HepG2 (cell line): ENCODE measurements around the gene TASOR. TPM values are rescaled to one million over a fixed set of nuclear protein-coding genes. Genes with fewer than 3 reads are reported as not detected.

Experiments
- ATAC-seq: fragments of 200-7000 bp; cut with Tn5 transposase; 3 replicates; pipeline ENCODE4 v1.9.1; 2020; ENCODE audit warnings: mild to moderate bottlenecking, moderate library complexity
- BruUV-seq: library from RNA; stranded (reverse); fragments of 400-500 nt; replicated peaks from 2 replicates; lab custom pipeline; 2021; lab: Mats Ljungman, UMichigan
- CTCF ChIA-PET: fragments of 300-600 bp; formaldehyde crosslinking; extraction: SDS; loops from one replicate; lab custom pipeline; 2021; ENCODE audit warnings: low total read pairs, inconsistent platforms, low intra/inter-chr PET ratio; lab: Yijun Ruan, JAX
- POLR2A ChIA-PET: fragments of 350-600 bp; sonication (Branson Sonifier 250); formaldehyde crosslinking; loops from one replicate; lab custom pipeline; 2020; ENCODE audit warnings: antibody characterized with exemption, inconsistent platforms; lab: Yijun Ruan, JAX
- DNase-seq: peaks from one replicate; pipeline ENCODE4 v3.0.0-alpha.2; 2015; ENCODE audit warnings: low spot score
- FAIRE-seq: peaks from 3 replicates; lab custom pipeline; 2011; peaks lifted over from hg19 to GRCh38; lab: Jason Lieb, UNC
- H2AFZ ChIP-seq: one replicate; pipeline ENCODE4 v1.6.1; 2011; ENCODE audit warnings: low read length, inconsistent platforms
- H3K27ac ChIP-seq: fragments of 300-600 bp; 3 replicates; pipeline ENCODE4 v1.8.0; 2011; ENCODE audit warnings: mixed run types, mild to moderate bottlenecking, mixed read lengths, low read length, inconsistent platforms; ENCODE audit not compliant: insufficient read depth; ENCODE audit errors: extremely low read length
- H3K27me3 ChIP-seq, 2 experiments: fragments of 200-600 bp in 1 of 2; 2 replicates in 1 of 2; 3 replicates in 1 of 2; pipeline versions ENCODE4 v1.6.0 to v1.8.0; 2011; ENCODE audit warnings: low read length in 2 of 2, mild to moderate bottlenecking in 2 of 2, moderate library complexity in 2 of 2, inconsistent platforms in 1 of 2; ENCODE audit not compliant: insufficient read depth in 2 of 2, control insufficient read depth in 1 of 2
- H3K36me3 ChIP-seq, 2 experiments: fragments of 200-600 bp in 1 of 2; replicated peaks in 1 of 2; 2 replicates in 1 of 2; 3 replicates in 1 of 2; pipeline versions ENCODE4 v1.5.1 to v1.8.0; 2011; ENCODE audit warnings: low read length in 2 of 2, inconsistent platforms in 1 of 2; ENCODE audit not compliant: insufficient read depth in 2 of 2, control insufficient read depth in 1 of 2
- H3K4me1 ChIP-seq: 2 replicates; pipeline ENCODE4 v1.5.1; 2012; ENCODE audit warnings: low read length, inconsistent platforms; ENCODE audit not compliant: insufficient read depth
- H3K4me2 ChIP-seq: 2 replicates; pipeline ENCODE4 v1.6.0; 2011; ENCODE audit warnings: low read depth, low read length, inconsistent platforms
- H3K4me3 ChIP-seq, 3 experiments: fragments of 200-600 bp in 1 of 3; sonication (generic), shearing (Covaris generic) in 1 of 3; replicated peaks in 1 of 3; 2 replicates each; pipeline ENCODE4 v1.5.1; 2011 to 2016; ENCODE audit warnings: low read length in 3 of 3, inconsistent platforms in 2 of 3, low read depth in 2 of 3, mild to moderate bottlenecking in 2 of 3, control low read depth in 1 of 3, mixed read lengths in 1 of 3; ENCODE audit not compliant: insufficient read depth in 1 of 3
- H3K79me2 ChIP-seq: one replicate; pipeline ENCODE4 v1.6.1; 2011; ENCODE audit warnings: low read length, inconsistent platforms; ENCODE audit not compliant: insufficient read depth
- H3K9ac ChIP-seq: 2 replicates; pipeline ENCODE4 v1.6.0; 2011; ENCODE audit warnings: mild to moderate bottlenecking, low read depth, low read length, inconsistent platforms; ENCODE audit not compliant: insufficient read depth
- H3K9me3 ChIP-seq: 2 replicates; pipeline ENCODE4 v1.5.1; 2012; ENCODE audit warnings: mild to moderate bottlenecking, low read length
- H4K20me1 ChIP-seq: 2 replicates; pipeline ENCODE4 v1.6.0; 2011; ENCODE audit warnings: inconsistent platforms, mild to moderate bottlenecking, low read length, moderate library complexity; ENCODE audit not compliant: insufficient read depth
- AKAP8 ChIP-seq: sonication (generic); formaldehyde crosslinking; IDR thresholded peaks from 2 replicates; pipeline ENCODE4 v1.5.1; 2020; ENCODE audit warnings: mild to moderate bottlenecking, missing genetic modification reagents
- ATF6 ChIP-seq: sonication (generic); formaldehyde crosslinking; conservative IDR thresholded peaks from 2 replicates; pipeline ENCODE4 v1.4.0; 2020; ENCODE audit warnings: missing genetic modification reagents
- EEA1 ChIP-seq: sonication (generic); formaldehyde crosslinking; IDR thresholded peaks from 2 replicates; pipeline ENCODE4 v1.5.1; 2020; ENCODE audit warnings: mild to moderate bottlenecking, missing genetic modification reagents, borderline replicate concordance
- EZH2 ChIP-seq: conservative IDR thresholded peaks from 2 replicates; pipeline ENCODE4 v1.6.1; 2012; ENCODE audit warnings: mild to moderate bottlenecking, low read depth, low read length, moderate library complexity
- HMG20A ChIP-seq: IDR thresholded peaks from 2 replicates; pipeline ENCODE4 v1.6.1; 2016; ENCODE audit warnings: borderline replicate concordance
- HNRNPLL ChIP-seq: fragments of 200-400 bp; formaldehyde crosslinking; IDR thresholded peaks from 2 replicates; pipeline ENCODE4 v1.6.1; 2017; ENCODE audit warnings: mild to moderate bottlenecking, low read depth, low read length; ENCODE audit not compliant: poor library complexity, severe bottlenecking
- KDM3A ChIP-seq: IDR thresholded peaks from 2 replicates; pipeline ENCODE4 v1.6.1; 2018; ENCODE audit warnings: low read depth, missing compliant biosample characterization
- MEF2D ChIP-seq: sonication (generic); formaldehyde crosslinking; IDR thresholded peaks from 2 replicates; pipeline ENCODE4 v1.5.1; 2020; ENCODE audit warnings: mild to moderate bottlenecking, missing genetic modification reagents
- PHF8 ChIP-seq: sonication (generic); formaldehyde crosslinking; IDR thresholded peaks from 2 replicates; pipeline ENCODE4 v1.5.0; 2020; ENCODE audit warnings: missing genetic modification reagents
- POGZ ChIP-seq: sonication (generic); formaldehyde crosslinking; IDR thresholded peaks from 2 replicates; pipeline ENCODE4 v1.4.0; 2020; ENCODE audit warnings: mild to moderate bottlenecking, missing genetic modification reagents
- SIX1 ChIP-seq: sonication (generic); formaldehyde crosslinking; IDR thresholded peaks from 2 replicates; pipeline ENCODE4 v1.4.0; 2020; ENCODE audit warnings: missing genetic modification reagents, borderline replicate concordance
- TP53 ChIP-seq: sonication (generic); formaldehyde crosslinking; conservative IDR thresholded peaks from 2 replicates; pipeline ENCODE4 v1.4.0; 2020; ENCODE audit warnings: missing genetic modification reagents
- YEATS2 ChIP-seq: sonication (generic); formaldehyde crosslinking; IDR thresholded peaks from 2 replicates; pipeline ENCODE4 v1.4.0; 2020; ENCODE audit warnings: missing genetic modification reagents, borderline replicate concordance
- ZBTB20 ChIP-seq: sonication (generic); formaldehyde crosslinking; IDR thresholded peaks from 2 replicates; pipeline ENCODE4 v1.8.1; 2023; ENCODE audit warnings: missing genetic modification reagents, low read depth, mild to moderate bottlenecking, borderline replicate concordance
- ZNF513 ChIP-seq: sonication (generic); formaldehyde crosslinking; conservative IDR thresholded peaks from 2 replicates; pipeline ENCODE4 v1.5.0; 2020; ENCODE audit warnings: missing genetic modification reagents
- ZNF530 ChIP-seq: sonication (generic); formaldehyde crosslinking; IDR thresholded peaks from 2 replicates; pipeline ENCODE4 v1.5.0; 2020; ENCODE audit warnings: low read depth, mild to moderate bottlenecking, missing genetic modification reagents
- ZNF775 ChIP-seq: sonication (generic); formaldehyde crosslinking; IDR thresholded peaks from 2 replicates; pipeline ENCODE4 v1.4.0; 2020; ENCODE audit warnings: missing genetic modification reagents, mild to moderate bottlenecking, moderate library complexity, borderline replicate concordance
- ZNF883 ChIP-seq: sonication (generic); formaldehyde crosslinking; IDR thresholded peaks from 2 replicates; pipeline ENCODE4 v1.5.1; 2020; ENCODE audit warnings: mild to moderate bottlenecking, missing genetic modification reagents; ENCODE audit errors: not compliant biosample characterization
- ZSCAN31 ChIP-seq: sonication (generic); formaldehyde crosslinking; IDR thresholded peaks from 2 replicates; pipeline ENCODE4 v1.5.0; 2020; ENCODE audit warnings: low read depth, mild to moderate bottlenecking, missing genetic modification reagents
- WGBS: methylation state at CpG from one replicate; pipeline ENCODE4 v1.1.6; 2017; ENCODE audit warnings: low lambda C conversion rate; 5-methylcytosine and 5-hydroxymethylcytosine counted together
- in situ Hi-C: cut with HindIII; loops from 2 replicates; pipeline ENCODE4 v1.10.0; 2017; ENCODE audit warnings: low pct_unique_long_range_greater_than_20kb; ENCODE audit not compliant: extremely low pct_ligation_motif_present
- intact Hi-C: fragments of 100-400 bp; cut with micrococcal nuclease; formaldehyde crosslinking; loops from one replicate; pipeline ENCODE4 v1.10.0; 2022; ENCODE audit not compliant: unreplicated experiment
- polyA plus RNA-seq, 8 experiments: library from polyadenylated mRNA; depleted of rRNA in 3 of 8; stranded (reverse) in 7 of 8; unstranded in 1 of 8; fragments of >200 nt; fragmentation: Illumina TruSeq in 4 of 8; extraction: Trizol in 4 of 8; gene quantifications; 2 replicates each; pipeline versions ENCODE4 v1.2.1 to v1.2.3, GENCODE V29; 2011 to 2016; ENCODE audit warnings: low read depth in 4 of 8, missing spikeins in 1 of 8, mixed read lengths in 1 of 8; ENCODE audit not compliant: insufficient read depth in 1 of 8
- total RNA-seq, 5 experiments: library from RNA; depleted of rRNA; stranded (reverse); fragments of >200 nt; fragmentation: Illumina TruSeq; extraction: Trizol; gene quantifications; 2 replicates each; pipeline ENCODE4 v1.2.3, GENCODE V29; 2016; ENCODE audit warnings: low read depth in 1 of 5
- TF ChIP-seq, protein P1 (sequence below): sonication (generic); formaldehyde crosslinking; IDR thresholded peaks from 2 replicates; pipeline ENCODE4 v1.5.1; 2020; ENCODE audit warnings: mild to moderate bottlenecking, missing genetic modification reagents, moderate library complexity

TASOR gene
- total and polyA plus RNA-seq, 2 of the 13 experiments (the other 11 are each of a cell fraction or from before 2014, with no cell fraction given), result 20.1 to 32.5 TPM

GRCh38 chr3:56667973-56668579 lies 15.0 kb downstream of the TASOR start (continued):
- no peak for TF ChIP-seq AKAP8 (CRISPR knock-in tag)
- no peak for TF ChIP-seq ZSCAN31 (CRISPR knock-in tag)
- TF ChIP-seq HMG20A (CRISPR knock-in tag), result no peak
- TF ChIP-seq ZNF513 (CRISPR knock-in tag), result no peak

DNA sequence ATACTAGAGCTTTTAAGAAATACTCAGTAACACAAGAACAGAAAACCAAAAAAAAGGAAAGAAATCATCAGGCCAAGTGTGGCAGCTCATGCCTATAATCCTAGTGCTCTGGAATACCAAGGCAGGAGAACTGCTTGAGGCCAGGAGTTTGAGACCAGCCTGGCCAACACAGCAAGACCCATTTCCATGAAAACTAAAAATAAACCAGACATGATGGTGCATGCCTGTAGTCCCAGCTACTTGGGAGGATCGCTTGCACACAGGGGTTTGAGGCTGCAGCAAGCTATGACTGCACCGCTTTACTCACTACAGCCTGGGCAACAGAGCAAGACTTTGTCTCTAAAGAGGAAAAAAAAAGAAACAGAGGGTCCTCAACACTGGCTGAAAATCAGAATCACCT lies 18.2 kb downstream of the TASOR start:
- no peak for FAIRE-seq
- no TSS peak for BruUV-seq
- Histone ChIP-seq H3K4me3 (no peak overlapping the region), H3K9me3 (no peaks in the 10 kb centered on the region), H3K27ac (no peak overlapping the region), H3K79me2 (no peaks in the 10 kb centered on the region), H3K27me3 (no peaks in the 10 kb centered on the region), H3K4me1 (no peaks in the 10 kb centered on the region), H2AFZ (no peak overlapping the region), H3K36me3 (peaks cover 17 to 71% of the 10 kb centered on the region in 2 experiments), H3K9ac (no peak overlapping the region), H4K20me1 (no peaks in the 10 kb centered on the region), H3K4me2 (no peak overlapping the region)
- CTCF ChIA-PET, result no interaction called here
- in situ Hi-C loops (no loop called here), intact Hi-C loops (no loop called here)
- WGBS, result 100% methylated on average over 2 of the region's 2 CpGs
- POLR2A ChIA-PET, result no interaction called here
- DNase-seq, result no peak
- ATAC-seq, result no peak
- TF ChIP-seq MEF2D (CRISPR knock-in tag), result no peak
- TF ChIP-seq, protein P1, sequence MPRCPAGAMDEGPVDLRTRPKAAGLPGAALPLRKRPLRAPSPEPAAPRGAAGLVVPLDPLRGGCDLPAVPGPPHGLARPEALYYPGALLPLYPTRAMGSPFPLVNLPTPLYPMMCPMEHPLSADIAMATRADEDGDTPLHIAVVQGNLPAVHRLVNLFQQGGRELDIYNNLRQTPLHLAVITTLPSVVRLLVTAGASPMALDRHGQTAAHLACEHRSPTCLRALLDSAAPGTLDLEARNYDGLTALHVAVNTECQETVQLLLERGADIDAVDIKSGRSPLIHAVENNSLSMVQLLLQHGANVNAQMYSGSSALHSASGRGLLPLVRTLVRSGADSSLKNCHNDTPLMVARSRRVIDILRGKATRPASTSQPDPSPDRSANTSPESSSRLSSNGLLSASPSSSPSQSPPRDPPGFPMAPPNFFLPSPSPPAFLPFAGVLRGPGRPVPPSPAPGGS, result no peak
- TF ChIP-seq YEATS2 (CRISPR knock-in tag), result no peak
- TF ChIP-seq ZBTB20 (CRISPR knock-in tag), result no peak
- no peak for TF ChIP-seq ZNF530 (CRISPR knock-in tag)
- no peak for TF ChIP-seq SIX1 (CRISPR knock-in tag)
- TF ChIP-seq PHF8 (CRISPR knock-in tag), result no peak
- no peak for TF ChIP-seq ZNF883
- no peak for TF ChIP-seq ATF6 (CRISPR knock-in tag)
- TF ChIP-seq HNRNPLL, result no peak
- no peak for TF ChIP-seq ZNF775 (CRISPR knock-in tag)
- no peak for TF ChIP-seq EZH2
- TF ChIP-seq POGZ (CRISPR knock-in tag), result no peak
- TF ChIP-seq KDM3A (CRISPR knock-in tag), result no peak
- no peak for TF ChIP-seq EEA1 (CRISPR knock-in tag)
- TF ChIP-seq TP53 (CRISPR knock-in tag), result no peak
